PFSK-1 (cell line): Measurements from ENCODE around the gene ELL2.

ENCODE experiments used
- FOXP2 ChIP-seq: optimal IDR thresholded peaks from 2 replicates; pipeline ENCODE3; 2011; ENCODE audit warnings: borderline replicate concordance, control low read depth, inconsistent platforms; ENCODE audit not compliant: insufficient read depth; ENCODE audit errors: extremely low read length, extremely low read depth
- POLR2AphosphoS5 ChIP-seq: IDR thresholded peaks from 2 replicates; pipeline ENCODE4 v1.6.1; 2012; ENCODE audit warnings: low read depth, mild to moderate bottlenecking, control low read depth, low read length, moderate library complexity
- REST ChIP-seq, 2 experiments: IDR thresholded peaks; 2 replicates each; pipeline versions ENCODE4 v1.6.1 to v1.8.0; 2011 to 2012; ENCODE audit warnings: low read depth in 2 of 2, low read length in 2 of 2, control low read depth in 1 of 2, inconsistent platforms in 1 of 2, mild to moderate bottlenecking in 1 of 2, moderate library complexity in 1 of 2; ENCODE audit not compliant: insufficient read depth in 1 of 2
- SIN3A ChIP-seq: IDR thresholded peaks from 2 replicates; pipeline ENCODE4 v1.6.1; 2012; ENCODE audit warnings: mild to moderate bottlenecking, low read length, moderate library complexity, borderline replicate concordance; ENCODE audit not compliant: insufficient read depth
- TAF1 ChIP-seq: IDR thresholded peaks from 2 replicates; pipeline ENCODE4 v1.6.1; 2012; ENCODE audit warnings: low read length, control low read depth, borderline replicate concordance; ENCODE audit not compliant: insufficient read depth

ELL2 gene

DNA sequence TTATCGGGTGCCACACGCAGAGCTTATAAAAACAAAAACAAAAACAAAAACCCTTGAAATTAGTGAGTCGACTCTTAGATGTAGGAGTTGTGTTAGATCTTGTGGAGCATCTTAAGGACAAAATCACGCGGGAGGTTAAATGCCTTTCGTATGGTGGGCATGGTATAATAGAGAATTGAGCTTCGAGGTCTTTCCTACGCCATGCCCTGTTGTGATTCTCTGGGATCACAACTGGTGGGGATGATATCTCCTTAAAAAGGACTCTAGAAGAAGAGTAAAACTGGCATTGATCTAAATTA lies 773 bp upstream of the ELL2 start:
- TF ChIP-seq POLR2AphosphoS5 (no peak), SIN3A (no peak), FOXP2 (no peak), REST (IDR thresholded peaks at IDR 0.05; ENCODE audit: insufficient read depth in 1 of 2, low read depth in 2 of 2, low read length in 2 of 2) (no peak), TAF1 (no peak)

GRCh38 chr5:95960667-95961616 lies 709 bp downstream of the ELL2 start:
- no peak for TF ChIP-seq FOXP2
- TF ChIP-seq SIN3A, result no peak
- TF ChIP-seq TAF1, result no peak
- TF ChIP-seq POLR2AphosphoS5, result no peak
- no peak for TF ChIP-seq REST (IDR thresholded peaks at IDR 0.05; ENCODE audit: insufficient read depth in 1 of 2, low read depth in 2 of 2, low read length in 2 of 2)

DNA sequence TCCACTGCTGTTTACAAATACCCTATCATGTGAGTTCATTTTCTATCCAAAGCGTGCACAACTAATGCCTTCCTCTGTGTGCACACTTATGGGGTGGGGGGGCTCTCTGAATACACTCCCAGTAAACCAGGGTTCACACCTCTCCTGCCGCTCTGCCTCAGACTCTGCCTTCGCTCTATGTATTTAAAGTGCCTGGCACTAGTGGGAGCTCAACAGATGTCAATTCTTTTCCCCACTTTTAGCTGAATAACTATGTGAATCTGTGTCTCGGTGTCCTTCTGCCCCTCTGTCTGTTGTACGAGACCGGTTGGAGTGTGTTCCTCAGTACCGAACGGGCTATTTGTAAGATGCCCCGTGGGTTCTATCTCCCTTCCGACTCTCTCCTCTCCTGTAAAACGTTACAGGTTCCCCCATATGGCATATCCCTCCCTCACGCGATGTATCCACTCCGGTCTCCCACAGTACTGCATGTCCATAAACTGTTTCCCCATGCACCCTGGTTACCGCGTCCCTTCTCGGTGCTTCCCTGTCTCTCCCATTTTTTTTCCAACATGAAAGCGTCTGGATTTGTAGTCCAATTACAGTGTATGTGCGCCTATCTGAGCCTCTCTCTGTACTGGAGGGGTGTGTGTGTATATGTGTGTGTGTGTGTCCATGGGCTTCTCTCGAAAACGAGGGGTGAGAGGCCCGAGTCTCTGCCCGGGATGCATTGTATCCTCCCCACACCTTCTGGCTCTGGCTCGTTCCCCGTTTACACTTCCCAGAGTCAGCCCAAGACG lies 1.6 kb downstream of the ELL2 start:
- no peak for TF ChIP-seq FOXP2
- TF ChIP-seq TAF1, result no peak
- no peak for TF ChIP-seq POLR2AphosphoS5
- TF ChIP-seq REST (IDR thresholded peaks at IDR 0.05; ENCODE audit: insufficient read depth in 1 of 2, low read depth in 2 of 2, low read length in 2 of 2), result no peak
- TF ChIP-seq SIN3A, result no peak

- TF ChIP-seq SIN3A (no peak), POLR2AphosphoS5 (no peak)
Measured at GRCh38 chr5:95959051-95959887, 2.4 kb downstream of the ELL2 start.

- no peak for TF ChIP-seq SIN3A
- TF ChIP-seq TAF1, result no peak
- TF ChIP-seq FOXP2, result no peak
- no peak for TF ChIP-seq POLR2AphosphoS5
- no peak for TF ChIP-seq REST (IDR thresholded peaks at IDR 0.05; ENCODE audit: insufficient read depth in 1 of 2, low read depth in 2 of 2, low read length in 2 of 2)
Measured at GRCh38 chr5:95958310-95959014, 3.2 kb downstream of the ELL2 start.
